ENCODE measurements around the gene ABCA10. TPM values are rescaled to one million over a fixed set of nuclear protein-coding genes. Genes with fewer than 3 reads are reported as not detected.
"Not testable (repeated sequence)": the region's sequence is repeated elsewhere in the genome, so short reads cannot be mapped to it uniquely, and the experiment has no call there.

ABCA10 gene
- 0.88 and 1.8 TPM in 2 replicates for total RNA-seq

GRCh38 chr17:69228576-69228975 is at the start of gene ABCA10:
Gene ABCA10, minus strand, starts transcription at chr17:69228824. Its CDS starts 3,466 bp downstream, at chr17:69225358.
- TF ChIP-seq CTCF (IDR thresholded peaks at IDR 0.05; ENCODE audit: extremely low read depth, low read depth, low read length) = no peak
- H3K9me3 ChIP-seq (ENCODE audit: low read depth, low read length) = peaks cover 2% of the 10 kb centered on the region
- H2AFZ ChIP-seq (ENCODE audit: low read length) = peak within 1 kb of the TSS; percentile 4
- H4K20me1 ChIP-seq (ENCODE audit: insufficient read depth, low read length) = no peaks in the 10 kb centered on the region
- H3K27ac ChIP-seq (ENCODE audit: low read depth, low read length) = no peak within 1 kb of the TSS
- no peak within 1 kb of the TSS for H3K4me3 ChIP-seq (ENCODE audit: insufficient read depth, low read length)
- no peaks in the 10 kb centered on the region for H3K36me3 ChIP-seq (ENCODE audit: insufficient read depth, low read length)
- no peak for DNase-seq (ENCODE audit: insufficient read length, low spot score, missing footprints)
- no peaks in the 10 kb centered on the region for H3K79me2 ChIP-seq (ENCODE audit: insufficient read depth, low read length)
- no peak within 1 kb of the TSS for H3K4me2 ChIP-seq (ENCODE audit: insufficient read depth, low read length)
- peaks cover 4% of the 10 kb centered on the region for H3K4me1 ChIP-seq (ENCODE audit: insufficient read depth, low read length)
- H3K27me3 ChIP-seq (ENCODE audit: insufficient read depth, low read length) = no peaks in the 10 kb centered on the region

GRCh38 chr17:69276279-69276678 is 47.7 kb upstream of the ABCA10 start:
- H3K36me3 ChIP-seq (ENCODE audit: insufficient read depth, low read length); H3K27me3 ChIP-seq (ENCODE audit: insufficient read depth, low read length); H3K4me2 ChIP-seq (ENCODE audit: insufficient read depth, low read length); H3K4me1 ChIP-seq (ENCODE audit: insufficient read depth, low read length); H3K79me2 ChIP-seq (ENCODE audit: insufficient read depth, low read length); H3K9me3 ChIP-seq (ENCODE audit: low read depth, low read length); H4K20me1 ChIP-seq (ENCODE audit: insufficient read depth, low read length); H3K27ac ChIP-seq (ENCODE audit: low read depth, low read length); H2AFZ ChIP-seq (ENCODE audit: low read length); DNase-seq (ENCODE audit: insufficient read length, low spot score, missing footprints); H3K4me3 ChIP-seq (ENCODE audit: insufficient read depth, low read length): not testable (repeated sequence)

- H3K4me2 ChIP-seq (ENCODE audit: insufficient read depth, low read length) = no peak overlapping the region
- no peak overlapping the region for H3K4me3 ChIP-seq (ENCODE audit: insufficient read depth, low read length)
- TF ChIP-seq CTCF (IDR thresholded peaks at IDR 0.05; ENCODE audit: extremely low read depth, low read depth, low read length) = no peak
- H3K27me3 ChIP-seq (ENCODE audit: insufficient read depth, low read length) = no peaks in the 10 kb centered on the region
- DNase-seq (ENCODE audit: insufficient read length, low spot score, missing footprints) = no peak
- no peaks in the 10 kb centered on the region for H4K20me1 ChIP-seq (ENCODE audit: insufficient read depth, low read length)
- no peak overlapping the region for H2AFZ ChIP-seq (ENCODE audit: low read length)
- no peaks in the 10 kb centered on the region for H3K79me2 ChIP-seq (ENCODE audit: insufficient read depth, low read length)
- no peaks in the 10 kb centered on the region for H3K4me1 ChIP-seq (ENCODE audit: insufficient read depth, low read length)
- no peaks in the 10 kb centered on the region for H3K9me3 ChIP-seq (ENCODE audit: low read depth, low read length)
- no peak overlapping the region for H3K27ac ChIP-seq (ENCODE audit: low read depth, low read length)
- no peaks in the 10 kb centered on the region for H3K36me3 ChIP-seq (ENCODE audit: insufficient read depth, low read length)
Observed at GRCh38 chr17:69275751-69276150, 47.1 kb upstream of the ABCA10 start.

GRCh38 chr17:69271023-69271422 is 42.4 kb upstream of the ABCA10 start:
- H3K27ac ChIP-seq (ENCODE audit: low read depth, low read length) = no peak overlapping the region
- H4K20me1 ChIP-seq (ENCODE audit: insufficient read depth, low read length) = no peaks in the 10 kb centered on the region
- no peak for DNase-seq (ENCODE audit: insufficient read length, low spot score, missing footprints)
- no peak for TF ChIP-seq CTCF (IDR thresholded peaks at IDR 0.05; ENCODE audit: extremely low read depth, low read depth, low read length)
- no peaks in the 10 kb centered on the region for H3K27me3 ChIP-seq (ENCODE audit: insufficient read depth, low read length)
- H3K36me3 ChIP-seq (ENCODE audit: insufficient read depth, low read length) = no peaks in the 10 kb centered on the region
- peaks cover 15% of the 10 kb centered on the region for H3K4me1 ChIP-seq (ENCODE audit: insufficient read depth, low read length)
- no peak overlapping the region for H3K4me3 ChIP-seq (ENCODE audit: insufficient read depth, low read length)
- H3K79me2 ChIP-seq (ENCODE audit: insufficient read depth, low read length) = no peaks in the 10 kb centered on the region
- H2AFZ ChIP-seq (ENCODE audit: low read length) = no peak overlapping the region
- no peaks in the 10 kb centered on the region for H3K9me3 ChIP-seq (ENCODE audit: low read depth, low read length)
- no peak overlapping the region for H3K4me2 ChIP-seq (ENCODE audit: insufficient read depth, low read length)

All from osteoblast (primary cell).